G401 (cell line): ENCODE measurements around the gene MIER3. TPM values are rescaled to one million over a fixed set of nuclear protein-coding genes. Genes with fewer than 3 reads are reported as not detected.
"Not testable (repeated sequence)": the region's sequence is repeated elsewhere in the genome, so short reads cannot be mapped to it uniquely, and the experiment has no call there.

Experiments used
- DNase-seq: peaks from one replicate; pipeline ENCODE4 v3.0.0-alpha.2; 2015; ENCODE audit warnings: low spot score
- in situ Hi-C: cut with HindIII; loops from 2 replicates; pipeline ENCODE4 v1.10.0; 2016; ENCODE audit warnings: low sequenced_read_pairs, mixed read lengths
- total RNA-seq: library from RNA; depleted of rRNA; stranded (reverse); fragments of >200 nt; shearing (Covaris generic); gene quantifications from 2 replicates; pipeline ENCODE4 v1.2.3, GENCODE V29; 2014; rRNA removed

MIER3 gene
- total RNA-seq: 13.7 and 21.2 TPM in 2 replicates

- in situ Hi-C loops: no loop called here
- DNase-seq: peak; percentile 72
These were observed at the start of gene MIER3 for GRCh38 chr5:56951946-56952691. TSS of gene MIER3 (minus strand) at chr5:56952123. CDS start at chr5:56952102, 21 bp downstream.

- in situ Hi-C loops: no loop called here
- DNase-seq: no peak
These were observed 43.7 kb upstream of the MIER3 start for GRCh38 chr5:56995596-56995995.

DNA sequence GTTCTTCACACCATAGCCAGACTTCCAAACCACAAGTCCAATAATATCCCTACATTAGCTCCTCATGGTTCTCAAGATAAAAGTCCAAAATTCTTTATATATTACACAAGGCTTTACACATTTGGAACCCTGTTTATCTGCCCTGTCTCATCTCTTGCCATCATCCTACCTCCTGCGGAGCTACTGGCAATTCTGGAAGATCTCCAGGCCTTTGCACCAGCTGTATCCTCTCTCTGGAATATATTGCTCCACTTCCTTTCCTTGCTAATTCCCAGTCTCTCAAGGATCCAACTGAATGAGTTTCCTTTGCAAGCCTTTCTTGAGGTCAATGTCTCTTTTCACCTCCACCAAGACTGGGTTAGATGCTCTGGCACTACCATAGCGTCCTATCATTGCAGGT, 41.3 kb upstream of the MIER3 start:
- in situ Hi-C loops: no loop called here

DNA sequence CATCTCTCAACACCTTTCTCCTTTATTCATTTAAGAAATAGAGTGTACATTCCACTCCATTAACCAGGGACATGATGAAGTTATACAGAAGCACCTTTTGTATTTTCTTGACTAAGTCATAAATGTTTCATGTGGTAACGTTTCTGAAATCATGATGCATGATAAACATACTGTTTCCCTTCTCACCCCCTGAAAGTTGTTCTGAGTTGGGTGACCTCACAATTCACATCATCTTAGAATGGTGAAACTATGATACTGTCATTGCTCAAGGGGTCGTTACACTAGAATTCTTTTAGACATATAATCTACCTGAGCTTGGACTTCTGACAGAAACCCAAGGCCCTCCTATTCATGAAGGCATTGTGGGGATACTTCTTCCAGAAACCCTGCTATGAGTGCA, 37.8 kb upstream of the MIER3 start:
- no peak for DNase-seq
- in situ Hi-C loops: no loop called here

More for the DNA sequence above, 41.3 kb upstream of the MIER3 start:
- DNase-seq: no peak

DNA sequence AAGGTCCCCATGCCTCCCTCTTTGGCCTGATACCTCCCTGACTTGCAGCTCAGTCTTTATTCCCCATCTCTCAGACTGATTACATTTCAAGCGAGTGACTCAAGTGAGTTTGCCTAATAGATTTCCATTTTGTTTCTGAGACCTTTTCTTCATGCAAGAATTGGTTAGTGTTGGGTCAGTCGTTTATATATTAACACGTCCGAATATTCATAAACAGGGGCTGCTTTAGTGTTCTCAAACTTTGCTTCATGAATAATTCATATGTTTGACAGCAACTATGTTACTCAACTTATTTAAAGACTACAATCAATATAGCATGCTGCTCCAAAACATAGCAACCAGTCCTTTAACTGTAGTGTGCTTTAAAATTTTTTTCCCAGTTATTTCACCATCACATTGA, 36.6 kb upstream of the MIER3 start:
- in situ Hi-C loops: no loop called here
- no peak for DNase-seq

- DNase-seq: no peak
- in situ Hi-C loops: no loop called here
These were observed 35.2 kb upstream of the MIER3 start for GRCh38 chr5:56987171-56987570.

- peak; percentile 4 for DNase-seq
- in situ Hi-C loops: no loop called here
These were observed 34.7 kb upstream of the MIER3 start for GRCh38 chr5:56986626-56986947.

- DNase-seq: no peak
- in situ Hi-C loops: no loop called here
These were observed 34.2 kb upstream of the MIER3 start for GRCh38 chr5:56985936-56986625.

GRCh38 chr5:56984445-56984844, 32.5 kb upstream of the MIER3 start:
- no peak for DNase-seq
- in situ Hi-C loops: no loop called here

- in situ Hi-C loops: no loop called here
- no peak for DNase-seq
These were observed 31.9 kb upstream of the MIER3 start for GRCh38 chr5:56983593-56984361.

GRCh38 chr5:56981548-56982315, 29.8 kb upstream of the MIER3 start:
- in situ Hi-C loops: no loop called here
- no peak for DNase-seq

DNA sequence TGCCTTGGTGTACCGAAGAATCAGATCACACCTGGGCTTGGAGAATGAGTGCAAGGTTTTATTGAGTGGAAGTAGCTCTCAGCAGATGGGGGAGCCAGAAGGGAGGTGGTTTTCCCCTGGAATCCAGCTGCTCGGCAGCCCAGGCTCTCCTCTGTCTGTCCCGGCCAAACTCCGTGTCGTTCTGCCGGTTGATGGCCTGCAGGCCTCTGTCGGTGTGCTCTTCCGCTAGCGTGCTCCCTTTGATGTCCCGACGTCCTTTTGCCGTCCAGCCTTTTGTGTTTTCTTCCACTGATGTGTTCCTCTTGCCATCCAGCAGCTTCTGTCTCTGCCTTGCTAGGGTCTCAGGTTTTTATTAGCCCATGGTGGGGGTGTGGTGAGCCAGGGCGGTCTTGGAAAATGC, 28.0 kb upstream of the MIER3 start:
- in situ Hi-C loops: no loop called here
- no peak for DNase-seq

DNA sequence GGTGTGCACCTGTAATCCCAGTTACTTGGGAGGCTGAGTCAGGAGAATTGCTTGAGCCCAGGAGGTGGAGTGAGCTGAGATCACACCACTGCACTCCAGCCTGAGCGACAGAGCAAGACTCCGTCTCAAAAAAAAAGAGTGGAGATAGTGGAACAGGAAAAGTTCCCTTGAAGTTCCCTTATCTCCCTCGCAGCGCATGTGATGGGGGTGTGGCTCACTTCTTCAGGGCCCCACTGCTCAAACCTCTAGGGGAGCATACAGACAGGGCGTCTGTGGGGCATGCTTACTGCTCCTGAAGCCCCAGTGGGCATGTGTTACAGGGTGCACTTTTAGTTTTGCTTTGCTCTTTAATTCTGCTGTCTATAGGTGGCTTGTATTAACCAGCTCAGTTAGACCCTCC, 27.6 kb upstream of the MIER3 start:
- in situ Hi-C loops, DNase-seq: not testable (repeated sequence)

- DNase-seq: no peak
- in situ Hi-C loops: no loop called here
These were observed 25.9 kb upstream of the MIER3 start for GRCh38 chr5:56977822-56978221.

- DNase-seq: no peak
- in situ Hi-C loops: no loop called here
These were observed 25.1 kb upstream of the MIER3 start for GRCh38 chr5:56977021-56977420.

DNA sequence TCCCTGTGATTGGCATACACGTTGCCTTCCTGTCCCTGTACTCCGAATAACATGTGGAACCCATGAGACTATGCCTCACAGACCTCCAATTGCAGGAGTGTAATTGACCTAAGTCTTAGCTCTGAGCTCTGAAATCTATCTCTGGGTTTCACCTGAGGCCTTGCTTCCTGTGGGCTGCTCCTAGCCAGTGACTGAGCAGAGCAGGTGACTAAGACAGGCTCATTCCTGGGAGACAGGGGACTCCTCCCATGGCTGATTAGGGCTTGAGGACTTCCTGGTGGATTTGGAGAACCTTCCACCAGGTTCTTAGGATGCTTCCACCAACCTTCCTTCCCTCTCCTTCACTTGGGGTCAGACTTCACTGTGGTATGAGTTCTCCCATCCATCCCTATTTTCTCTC, 22.3 kb upstream of the MIER3 start:
- no peak for DNase-seq
- in situ Hi-C loops: no loop called here

GRCh38 chr5:56973473-56973872, 21.6 kb upstream of the MIER3 start:
- DNase-seq: no peak
- in situ Hi-C loops: no loop called here

GRCh38 chr5:56971275-56971674, 19.4 kb upstream of the MIER3 start:
- in situ Hi-C loops: no loop called here
- no peak for DNase-seq

DNA sequence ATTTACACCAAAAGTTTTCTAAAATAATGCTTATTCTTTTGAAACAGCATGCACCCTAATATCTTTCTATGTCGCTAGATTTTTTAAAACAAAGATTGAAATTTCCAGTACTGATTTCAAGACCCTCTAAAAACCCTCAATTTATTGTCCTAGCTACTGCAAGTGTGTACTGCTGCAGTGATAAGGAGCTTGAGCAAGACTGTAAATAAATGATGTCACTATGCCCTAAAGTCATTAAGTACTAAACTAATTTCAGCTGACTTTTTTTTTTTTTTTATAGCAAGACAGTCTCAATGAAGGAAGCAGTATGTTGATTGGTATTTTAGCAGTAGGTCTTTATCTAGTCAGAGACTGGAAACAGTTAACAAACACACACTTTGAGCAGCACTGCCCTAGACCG, 12.2 kb upstream of the MIER3 start:
- no peak for DNase-seq
- in situ Hi-C loops: no loop called here

DNA sequence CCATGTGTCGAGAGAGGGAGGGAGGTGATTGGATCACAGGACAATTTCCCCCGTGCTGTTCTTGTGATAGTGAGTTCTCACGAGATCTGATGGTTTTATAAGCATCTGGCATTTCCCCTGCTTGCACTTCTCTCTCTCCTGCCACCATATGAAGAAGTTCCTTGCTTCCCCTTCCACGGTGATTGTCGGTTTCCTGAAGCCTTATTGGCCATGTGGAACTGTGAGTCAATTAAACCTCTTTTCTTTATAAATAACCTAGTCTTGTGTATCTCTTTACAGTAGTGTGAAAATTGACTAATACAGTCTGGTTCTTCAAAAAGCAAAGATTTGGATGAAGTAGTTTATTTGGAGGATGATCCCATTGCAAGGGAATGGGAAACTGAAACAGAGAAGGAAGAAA, 11.3 kb upstream of the MIER3 start:
- in situ Hi-C loops: no loop called here
- no peak for DNase-seq
